H9 (cell line): ENCODE results near the gene SSTR4. TPM values are rescaled to one million over a fixed set of nuclear protein-coding genes. Genes with fewer than 3 reads are reported as not detected.

ENCODE experiments used
- DNase-seq: peaks from one replicate; pipeline ENCODE4 v3.0.0-alpha.2; 2017
- H2AFZ ChIP-seq: one replicate; pipeline ENCODE4 v1.6.1; 2013; ENCODE audit warnings: mild to moderate bottlenecking, low read length, control low read depth, moderate library complexity
- H2AK5ac ChIP-seq: 2 replicates; pipeline ENCODE4 v1.6.1; 2013; ENCODE audit warnings: low read length, control low read depth, mixed read lengths; ENCODE audit not compliant: insufficient read length
- H2BK120ac ChIP-seq: one replicate; pipeline ENCODE4 v1.6.1; 2013; ENCODE audit warnings: low read depth, mild to moderate bottlenecking, low read length, control low read depth, inconsistent platforms; ENCODE audit not compliant: poor library complexity, severe bottlenecking
- H2BK12ac ChIP-seq: 2 replicates; pipeline ENCODE4 v1.6.1; 2013; ENCODE audit warnings: low read length, control low read depth, mixed read lengths, low read depth; ENCODE audit not compliant: insufficient read length
- H2BK15ac ChIP-seq: 2 replicates; pipeline ENCODE4 v1.6.1; 2013; ENCODE audit warnings: low read depth, low read length, control low read depth
- H2BK20ac ChIP-seq: one replicate; pipeline ENCODE4 v1.6.1; 2013; ENCODE audit warnings: low read depth, mild to moderate bottlenecking, low read length, control low read depth, inconsistent platforms; ENCODE audit not compliant: poor library complexity, severe bottlenecking
- H2BK5ac ChIP-seq: 2 replicates; pipeline ENCODE4 v1.6.1; 2013; ENCODE audit warnings: low read length, control low read depth, mixed read lengths; ENCODE audit not compliant: insufficient read length
- H3K14ac ChIP-seq: 2 replicates; pipeline ENCODE4 v1.6.1; 2013; ENCODE audit warnings: low read length, control low read depth; ENCODE audit not compliant: insufficient read depth
- H3K18ac ChIP-seq: 2 replicates; pipeline ENCODE4 v1.6.1; 2013; ENCODE audit warnings: low read depth, mild to moderate bottlenecking, mixed read lengths, low read length, control low read depth; ENCODE audit not compliant: insufficient read length
- H3K23ac ChIP-seq: 2 replicates; pipeline ENCODE4 v1.6.1; 2013; ENCODE audit warnings: low read length, control low read depth, mixed read lengths, low read depth; ENCODE audit not compliant: insufficient read length
- H3K23me2 ChIP-seq: 2 replicates; pipeline ENCODE4 v1.6.1; 2013; ENCODE audit warnings: low read depth, mild to moderate bottlenecking, mixed read lengths, low read length, control low read depth; ENCODE audit not compliant: insufficient read length, poor library complexity, severe bottlenecking
- H3K27ac ChIP-seq: 2 replicates; pipeline ENCODE4 v1.5.1; 2013; ENCODE audit warnings: low read length, control low read depth, mixed read lengths, low read depth; ENCODE audit not compliant: insufficient read length
- H3K27me3 ChIP-seq: 2 replicates; pipeline ENCODE4 v1.6.1; 2013; ENCODE audit warnings: low read length, control low read depth, inconsistent platforms; ENCODE audit not compliant: insufficient read depth
- H3K4ac ChIP-seq: 2 replicates; pipeline ENCODE4 v1.6.1; 2013; ENCODE audit warnings: low read depth, mild to moderate bottlenecking, control low read depth, inconsistent platforms, low read length, moderate library complexity
- H3K4me1 ChIP-seq: 2 replicates; pipeline ENCODE4 v1.6.1; 2013; ENCODE audit warnings: low read length, control low read depth, inconsistent platforms; ENCODE audit not compliant: insufficient read depth
- H3K4me2 ChIP-seq: 2 replicates; pipeline ENCODE4 v1.6.1; 2013; ENCODE audit warnings: low read length, control low read depth, mixed read lengths; ENCODE audit not compliant: insufficient read length, insufficient read depth
- H3K56ac ChIP-seq: 2 replicates; pipeline ENCODE4 v1.6.1; 2013; ENCODE audit warnings: low read depth, mild to moderate bottlenecking, mixed read lengths, low read length, control low read depth; ENCODE audit not compliant: insufficient read length
- H3K79me1 ChIP-seq: 2 replicates; pipeline ENCODE4 v1.6.1; 2013; ENCODE audit warnings: low read depth, mild to moderate bottlenecking, moderate library complexity, low read length, control low read depth, inconsistent platforms; ENCODE audit not compliant: insufficient read depth, poor library complexity, severe bottlenecking
- H3K79me2 ChIP-seq: 2 replicates; pipeline ENCODE4 v1.6.1; 2013; ENCODE audit warnings: low read length, control low read depth, inconsistent platforms; ENCODE audit not compliant: insufficient read depth
- H3K9ac ChIP-seq: 2 replicates; pipeline ENCODE4 v1.6.1; 2013; ENCODE audit warnings: low read length, control low read depth, mixed read lengths; ENCODE audit not compliant: insufficient read length; ENCODE audit errors: extremely low read depth
- H3K9me3 ChIP-seq: one replicate; pipeline ENCODE4 v1.6.1; 2013; ENCODE audit warnings: low read depth, low read length, inconsistent platforms; ENCODE audit not compliant: control insufficient read depth
- H3T11ph ChIP-seq: one replicate; pipeline ENCODE4 v1.6.1; 2013; ENCODE audit warnings: mild to moderate bottlenecking, low read length, control low read depth, inconsistent platforms
- H4K20me1 ChIP-seq: one replicate; pipeline ENCODE4 v1.6.1; 2013; ENCODE audit not compliant: control insufficient read depth, insufficient read length, insufficient read depth
- H4K5ac ChIP-seq: 2 replicates; pipeline ENCODE4 v1.6.1; 2013; ENCODE audit warnings: low read depth, mild to moderate bottlenecking, mixed read lengths, low read length, control low read depth; ENCODE audit not compliant: insufficient read length
- H4K8ac ChIP-seq: replicated peaks from 2 replicates; pipeline ENCODE4 v1.6.1; 2013; ENCODE audit warnings: low read length, control low read depth, mixed read lengths, low read depth; ENCODE audit not compliant: insufficient read length
- H4K91ac ChIP-seq: 2 replicates; pipeline ENCODE4 v1.6.1; 2013; ENCODE audit warnings: low read depth, mild to moderate bottlenecking, moderate library complexity, mixed read lengths, low read length, control low read depth; ENCODE audit not compliant: insufficient read length
- H3K27ac Mint-ChIP-seq, 3 experiments: 2 replicates in 2 of 3; 3 replicates in 1 of 3; pipeline ENCODE4 v1.8.0; 2020 to 2021; ENCODE audit warnings: mixed read lengths in 3 of 3, mild to moderate bottlenecking in 1 of 3, moderate library complexity in 1 of 3
- H3K27me3 Mint-ChIP-seq: 2 replicates; pipeline ENCODE4 v1.8.0; 2021; ENCODE audit warnings: low read depth, mild to moderate bottlenecking, moderate library complexity, mixed read lengths
- H3K36me3 Mint-ChIP-seq, 3 experiments: 2 replicates in 2 of 3; 3 replicates in 1 of 3; pipeline ENCODE4 v1.8.0; 2020 to 2021; ENCODE audit warnings: low read depth in 3 of 3, mixed read lengths in 3 of 3; ENCODE audit not compliant: insufficient read depth in 1 of 3
- H3K4me1 Mint-ChIP-seq, 2 experiments: 2 replicates each; pipeline ENCODE4 v1.8.0; 2020; ENCODE audit warnings: mixed read lengths in 2 of 2
- H3K4me3 Mint-ChIP-seq, 2 experiments: 2 replicates in 1 of 2; 3 replicates in 1 of 2; pipeline ENCODE4 v1.8.0; 2020 to 2021; ENCODE audit warnings: mild to moderate bottlenecking in 2 of 2, mixed read lengths in 2 of 2, moderate library complexity in 1 of 2
- H3K9me3 Mint-ChIP-seq, 2 experiments: 2 replicates in 1 of 2; 3 replicates in 1 of 2; pipeline ENCODE4 v1.8.0; 2020; ENCODE audit warnings: mild to moderate bottlenecking in 2 of 2, mixed read lengths in 2 of 2, moderate library complexity in 1 of 2
- CTCF ChIP-seq: fragments of 200-600 bp; sonication (generic); conservative IDR thresholded peaks from 3 replicates; pipeline ENCODE4 v1.8.0; 2021; ENCODE audit warnings: antibody characterized with exemption, mild to moderate bottlenecking
- total RNA-seq: library from RNA; stranded (reverse); gene quantifications from 2 replicates; pipeline ENCODE4 v1.2.1, GENCODE V29; 2021

The SSTR4 gene
- total RNA-seq, 1 experiment from 2014 or later: not detected

DNA sequence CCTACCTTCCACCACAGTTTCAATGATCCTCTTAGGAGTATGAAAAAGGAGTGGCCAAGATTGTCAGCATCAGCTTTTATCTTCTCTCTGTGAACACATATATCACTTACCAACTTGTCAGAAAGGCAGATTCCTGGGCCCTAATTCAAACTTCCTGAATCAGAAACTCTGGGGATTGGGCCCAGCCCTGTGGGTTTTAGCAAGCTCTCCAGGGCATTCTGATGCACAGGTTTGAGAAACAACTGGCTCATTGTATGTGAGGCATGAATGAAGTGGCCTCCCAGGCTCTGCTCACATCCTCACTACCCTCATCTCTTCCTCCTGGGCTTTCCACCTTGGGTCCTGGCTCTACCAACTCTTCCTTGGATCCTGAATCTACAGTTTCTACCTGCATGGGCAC is 27.5 kb downstream of the SSTR4 start:
- Mint-ChIP-seq H3K4me3 (no peak overlapping the region; a peak in 1 of 5 replicates), H3K27me3 (no peaks in the 10 kb centered on the region; the same call in 1 of the 2 replicates)
- H3K23me2 ChIP-seq: no peaks in the 10 kb centered on the region

More for the DNA sequence above, 27.5 kb downstream of the SSTR4 start:
- H3K27ac ChIP-seq: no peak overlapping the region
- no peak overlapping the region for H3K14ac ChIP-seq
- H3K9me3 ChIP-seq: no peaks in the 10 kb centered on the region
- no peak overlapping the region for H3K4me2 ChIP-seq
- H3K23ac ChIP-seq: no peak overlapping the region
- no peak for TF ChIP-seq CTCF
- H3K56ac ChIP-seq: no peak overlapping the region
- H2BK120ac ChIP-seq: no peak overlapping the region
- no peak overlapping the region for H3K18ac ChIP-seq
- no peak overlapping the region for H3K4ac ChIP-seq
- peaks cover 3% of the 10 kb centered on the region; the same call in 1 of the 2 replicates for H3K4me1 ChIP-seq
- H4K8ac ChIP-seq: no peak overlapping the region
- no peak overlapping the region for H2AFZ ChIP-seq
- no peaks in the 10 kb centered on the region for H3K9me3 Mint-ChIP-seq
- H3K79me2 ChIP-seq: no peaks in the 10 kb centered on the region
- H2BK20ac ChIP-seq: no peak overlapping the region
- H2BK12ac ChIP-seq: no peak overlapping the region
- no peak for DNase-seq
- no peak overlapping the region for H2BK15ac ChIP-seq
- no peaks in the 10 kb centered on the region for H4K20me1 ChIP-seq
- no peak overlapping the region for H4K5ac ChIP-seq
- no peaks in the 10 kb centered on the region for H3K27me3 ChIP-seq
- no peak overlapping the region for H3T11ph ChIP-seq
- H2AK5ac ChIP-seq: no peak overlapping the region
- no peak overlapping the region for H4K91ac ChIP-seq
- H3K9ac ChIP-seq: no peak overlapping the region
- H2BK5ac ChIP-seq: no peak overlapping the region
- no peaks in the 10 kb centered on the region for H3K36me3 Mint-ChIP-seq
- no peaks in the 10 kb centered on the region for H3K79me1 ChIP-seq
- peak overlapping the region in 2 of 3 experiments; percentile 13 to 20; a peak in 2 of 7 replicates for H3K27ac Mint-ChIP-seq
- H3K4me1 Mint-ChIP-seq: peaks cover 21 to 35% of the 10 kb centered on the region in 2 experiments
